ENCODE data around the gene ACIN1. TPM values are rescaled to one million over a fixed set of nuclear protein-coding genes. Genes with fewer than 3 reads are reported as not detected.

Gene ACIN1
- total RNA-seq, 6 donors from 2014 or later: 91.1 to 350 (median 139) TPM

DNA sequence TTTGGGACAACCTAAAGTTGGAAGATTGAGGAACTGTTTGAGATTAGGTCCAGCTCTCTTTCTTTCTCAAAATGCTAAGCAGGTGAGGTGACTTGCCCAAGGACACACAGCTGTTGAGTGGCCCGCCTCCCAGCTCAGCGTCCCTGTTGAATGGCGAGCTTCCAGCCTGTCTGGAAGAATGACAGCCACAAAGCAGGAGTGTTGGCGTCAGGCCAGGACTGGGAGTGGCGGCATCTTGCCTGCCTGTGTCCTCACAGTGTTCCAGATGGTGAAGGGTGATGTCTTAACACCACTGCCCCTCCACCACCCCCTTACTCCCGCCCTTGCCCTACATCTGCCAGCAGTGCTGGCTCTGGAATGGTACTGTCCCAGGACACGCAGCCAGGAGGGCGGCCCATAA lies 28.5 kb upstream of the ACIN1 start:
- H3K9me3 ChIP-seq: no peaks in the 10 kb centered on the region
- no peaks in the 10 kb centered on the region for H3K27me3 ChIP-seq
- no peak overlapping the region for H3K27ac ChIP-seq
- H3K36me3 ChIP-seq: peaks cover 0 to 16% (median 4%) of the 10 kb centered on the region in 4 donors
- peak in 1 of 2 donors; percentile 78 for DNase-seq
- WGBS, 2 donors: 52 to 54% methylated on average over 6 to 8 of the region's 8 CpGs
- peaks cover 5 to 35% (median 13%) of the 10 kb centered on the region in 4 donors for H3K4me1 ChIP-seq
- no peak for ATAC-seq (ENCODE audit: low FRiP score in 2 of 2)
- no peak overlapping the region for H3K4me3 ChIP-seq
- no peak for TF ChIP-seq EP300 (IDR thresholded peaks at IDR 0.05)
- no peak for TF ChIP-seq POLR2AphosphoS5 (IDR thresholded peaks at IDR 0.05)
- no peak for TF ChIP-seq POLR2A (IDR thresholded peaks at IDR 0.05)
- TF ChIP-seq, protein P1, sequence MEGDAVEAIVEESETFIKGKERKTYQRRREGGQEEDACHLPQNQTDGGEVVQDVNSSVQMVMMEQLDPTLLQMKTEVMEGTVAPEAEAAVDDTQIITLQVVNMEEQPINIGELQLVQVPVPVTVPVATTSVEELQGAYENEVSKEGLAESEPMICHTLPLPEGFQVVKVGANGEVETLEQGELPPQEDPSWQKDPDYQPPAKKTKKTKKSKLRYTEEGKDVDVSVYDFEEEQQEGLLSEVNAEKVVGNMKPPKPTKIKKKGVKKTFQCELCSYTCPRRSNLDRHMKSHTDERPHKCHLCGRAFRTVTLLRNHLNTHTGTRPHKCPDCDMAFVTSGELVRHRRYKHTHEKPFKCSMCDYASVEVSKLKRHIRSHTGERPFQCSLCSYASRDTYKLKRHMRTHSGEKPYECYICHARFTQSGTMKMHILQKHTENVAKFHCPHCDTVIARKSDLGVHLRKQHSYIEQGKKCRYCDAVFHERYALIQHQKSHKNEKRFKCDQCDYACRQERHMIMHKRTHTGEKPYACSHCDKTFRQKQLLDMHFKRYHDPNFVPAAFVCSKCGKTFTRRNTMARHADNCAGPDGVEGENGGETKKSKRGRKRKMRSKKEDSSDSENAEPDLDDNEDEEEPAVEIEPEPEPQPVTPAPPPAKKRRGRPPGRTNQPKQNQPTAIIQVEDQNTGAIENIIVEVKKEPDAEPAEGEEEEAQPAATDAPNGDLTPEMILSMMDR (IDR thresholded peaks at IDR 0.05): no peak

DNA sequence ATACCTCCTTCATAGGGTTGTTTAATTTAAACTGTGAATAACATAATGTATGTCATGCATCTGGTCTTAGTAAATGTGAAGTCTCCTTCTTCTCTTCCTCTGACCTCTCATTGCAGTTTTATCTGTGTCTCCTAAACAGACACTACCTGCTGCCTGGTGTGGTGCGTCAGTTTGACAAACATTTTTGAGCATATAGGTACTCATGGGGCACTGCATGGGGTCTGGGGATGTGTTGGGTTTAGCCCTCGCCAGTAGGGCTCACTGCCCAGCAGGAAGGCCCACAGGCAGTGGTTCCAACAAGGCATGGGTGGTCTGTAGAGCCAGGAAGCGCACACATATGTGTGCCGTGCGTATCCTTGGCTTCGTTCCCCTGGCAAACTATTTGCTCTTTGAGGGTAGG lies 27.1 kb upstream of the ACIN1 start:
- peaks cover 5 to 36% (median 13%) of the 10 kb centered on the region in 4 donors for H3K4me1 ChIP-seq
- H3K27ac ChIP-seq: no peak overlapping the region

DNA sequence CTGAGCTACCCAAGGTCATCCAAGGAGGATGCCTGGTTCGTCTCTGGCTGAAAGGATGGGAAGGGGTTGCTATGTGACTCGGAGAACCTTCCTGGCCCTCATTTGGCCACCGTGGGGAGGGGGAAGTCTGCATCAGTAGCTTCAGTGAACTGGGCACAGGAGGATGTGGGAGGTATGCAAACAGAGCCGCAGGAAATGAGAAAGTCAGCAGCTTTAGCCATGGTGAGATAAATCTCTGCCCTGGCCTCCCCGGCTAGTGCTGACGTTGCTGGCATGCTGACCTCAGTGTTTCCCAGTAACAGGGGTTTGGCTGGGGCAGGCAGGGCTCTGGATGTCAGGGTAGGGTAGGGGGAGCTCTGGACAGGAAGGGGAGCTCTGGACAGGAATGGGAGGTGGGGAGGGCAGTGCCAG lies 26.4 kb upstream of the ACIN1 start:
- DNase-seq: no peak
- H3K36me3 ChIP-seq: peaks cover 0 to 1% (median 0%) of the 10 kb centered on the region in 4 donors
- no peaks in the 10 kb centered on the region for H3K9me3 ChIP-seq
- H3K4me1 ChIP-seq: peaks cover 5 to 36% (median 13%) of the 10 kb centered on the region in 4 donors
- no peaks in the 10 kb centered on the region for H3K27me3 ChIP-seq
- H3K27ac ChIP-seq: no peak overlapping the region
- peak in 1 of 2 donors; percentile 27 for ATAC-seq (ENCODE audit: low FRiP score in 2 of 2)
- no peak overlapping the region for H3K4me3 ChIP-seq
- 46 to 51% methylated on average over 6 of the region's 6 CpGs for WGBS, 2 donors
- TF ChIP-seq EP300 (IDR thresholded peaks at IDR 0.05) (no peak), POLR2A (IDR thresholded peaks at IDR 0.05) (no peak), POLR2AphosphoS5 (IDR thresholded peaks at IDR 0.05) (no peak)
- TF ChIP-seq, protein P1 (IDR thresholded peaks at IDR 0.05): no peak

More for the DNA sequence above, 27.1 kb upstream of the ACIN1 start:
- WGBS, 2 donors: 95 to 100% methylated on average over 1 to 6 of the region's 6 CpGs
- Histone ChIP-seq H3K9me3 (no peaks in the 10 kb centered on the region), H3K27me3 (no peaks in the 10 kb centered on the region), H3K4me3 (no peak overlapping the region), H3K36me3 (peaks cover 0 to 8% (median 2%) of the 10 kb centered on the region in 4 donors)
- TF ChIP-seq POLR2A (IDR thresholded peaks at IDR 0.05) (no peak), EP300 (IDR thresholded peaks at IDR 0.05) (no peak), POLR2AphosphoS5 (IDR thresholded peaks at IDR 0.05) (no peak)
- TF ChIP-seq, protein P1 (IDR thresholded peaks at IDR 0.05): no peak
- DNase-seq (no peak), ATAC-seq (ENCODE audit: low FRiP score in 2 of 2) (no peak)

DNA sequence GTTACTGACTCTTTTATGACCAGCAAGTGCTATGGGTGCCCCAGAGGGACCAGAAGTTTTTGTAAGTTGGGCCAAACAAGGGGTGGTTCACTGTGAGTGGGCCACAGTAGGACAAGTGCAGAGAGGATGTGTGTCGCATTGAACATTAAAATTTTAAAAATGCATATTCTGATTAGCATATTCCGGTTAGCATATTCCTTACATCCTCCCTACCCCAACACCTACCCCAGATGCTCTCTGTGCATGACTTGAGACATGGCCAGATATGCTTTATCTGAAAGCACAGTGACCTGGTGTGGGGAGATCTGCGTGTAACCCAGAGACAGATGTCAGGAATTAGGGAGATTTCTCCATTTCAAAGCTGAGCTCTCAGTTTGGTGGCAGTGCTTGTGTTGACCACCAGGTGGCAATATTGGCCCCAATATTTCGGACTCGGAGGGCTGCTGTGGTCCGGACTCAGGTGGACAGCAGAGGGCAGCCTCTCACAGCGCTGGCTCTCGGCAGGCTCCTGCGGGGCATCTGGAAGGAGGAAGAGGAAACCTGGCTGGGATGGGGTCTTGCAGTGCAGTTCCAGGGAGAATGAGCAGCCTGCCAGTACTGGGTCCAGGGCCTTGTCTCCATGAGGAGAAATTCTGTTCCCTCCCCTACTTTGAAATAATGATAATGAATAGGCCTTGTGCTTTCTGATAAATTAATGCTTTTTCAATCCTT lies 25.8 kb upstream of the ACIN1 start:
- TF ChIP-seq POLR2A (IDR thresholded peaks at IDR 0.05): no peak
- TF ChIP-seq, protein P1 (IDR thresholded peaks at IDR 0.05): peak; percentile 95 to 100 (median 100)
- TF ChIP-seq POLR2AphosphoS5 (IDR thresholded peaks at IDR 0.05): no peak
- no peak for TF ChIP-seq EP300 (IDR thresholded peaks at IDR 0.05)
- Histone ChIP-seq H3K27me3 (no peaks in the 10 kb centered on the region), H3K9me3 (no peaks in the 10 kb centered on the region), H3K4me1 (peaks cover 5 to 36% (median 13%) of the 10 kb centered on the region in 4 donors), H3K27ac (peak overlapping the region in 3 of 4 donors; percentile 44 to 77 (median 50)), H3K4me3 (no peak overlapping the region), H3K36me3 (no peaks in the 10 kb centered on the region)
- 16 to 53% methylated on average over 3 to 9 of the region's 9 CpGs for WGBS, 2 donors
- DNase-seq (peak; percentile 89 to 96), ATAC-seq (ENCODE audit: low FRiP score in 2 of 2) (peak; percentile 93 to 96)

Data from upper lobe of left lung (tissue), 6 donors.